ENCODE results near the gene YWHAE.
A peak's percentile ranks its signal among the peaks of the same experiment; 100 is the strongest.
"Not testable (repeated sequence)": the region's sequence is repeated elsewhere in the genome, so short reads cannot be mapped to it uniquely, and the experiment has no call there.

YWHAE gene

DNA sequence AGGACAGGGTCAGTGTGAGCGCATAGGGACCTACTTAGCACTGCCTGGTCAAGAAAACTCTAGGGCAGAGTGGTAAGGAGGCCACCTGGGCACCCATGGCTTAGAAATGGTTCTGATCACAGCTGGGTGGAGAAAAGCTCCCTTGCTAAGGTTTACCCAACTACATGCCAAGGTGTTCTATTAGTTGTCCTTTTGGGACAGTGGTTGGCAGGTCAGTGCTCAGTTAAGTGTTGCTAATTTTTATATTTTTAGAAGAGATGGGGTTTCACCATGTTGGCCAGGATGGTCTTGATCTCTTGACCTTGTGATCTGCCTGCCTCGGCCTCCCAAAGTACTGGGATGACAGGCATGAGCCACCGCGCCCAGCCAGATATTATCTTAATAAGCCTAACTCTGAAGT lies 45.7 kb upstream of the YWHAE start:
- H3K18ac ChIP-seq (ENCODE audit: low read length): not testable (repeated sequence)
- H3K36me3 ChIP-seq (replicated peaks in 1 of 2; ENCODE audit: control insufficient read depth in 2 of 2, insufficient read depth in 2 of 2, low read length in 2 of 2): peaks cover 4 to 48% of the 10 kb centered on the region in 2 donors

DNA sequence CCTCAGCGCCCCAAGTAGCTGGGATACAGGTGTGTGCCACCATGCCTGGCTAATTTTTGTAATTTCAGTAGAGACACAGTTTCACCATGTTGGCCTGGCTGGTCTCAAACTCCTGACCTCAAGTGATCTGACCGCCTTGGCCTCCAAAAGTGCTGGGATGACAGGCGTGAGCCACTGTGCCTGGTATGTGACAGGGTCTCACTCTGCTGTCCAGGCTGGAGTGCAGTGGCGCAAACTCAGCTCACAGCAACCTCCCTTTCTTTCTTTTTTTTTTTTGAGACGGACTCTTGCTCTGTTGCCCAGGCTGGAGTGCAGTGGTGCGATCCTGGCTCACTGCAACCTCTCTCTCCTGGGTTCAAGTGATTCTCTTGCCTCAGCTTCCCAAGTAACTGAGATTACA lies 42.7 kb upstream of the YWHAE start:
- H3K9me3 ChIP-seq (replicated peaks in 1 of 2; ENCODE audit: control insufficient read depth in 2 of 2, insufficient read depth in 1 of 2, low read depth in 1 of 2, low read length in 2 of 2); H3K18ac ChIP-seq (ENCODE audit: low read length); H3K4me3 ChIP-seq (ENCODE audit: low read length in 2 of 2); H2BK12ac ChIP-seq (ENCODE audit: low read length); H2BK5ac ChIP-seq (ENCODE audit: low read length); H3K27ac ChIP-seq (replicated peaks; ENCODE audit: low read length); H3K4me2 ChIP-seq (ENCODE audit: insufficient read depth, low read length, poor library complexity, severe bottlenecking); H3K14ac ChIP-seq (ENCODE audit: low read length); H2AK5ac ChIP-seq (ENCODE audit: low read depth, low read length); H2BK15ac ChIP-seq (ENCODE audit: low read length); DNase-seq (ENCODE audit: low spot score); H4K91ac ChIP-seq (ENCODE audit: low read depth, low read length, poor library complexity); H3K27me3 ChIP-seq (ENCODE audit: control insufficient read depth in 3 of 3, insufficient read depth in 3 of 3, low read depth in 1 of 3, low read length in 3 of 3); H2BK120ac ChIP-seq (ENCODE audit: low read depth, low read length); H3K23ac ChIP-seq (ENCODE audit: low read depth, low read length, poor library complexity); H3K4me1 ChIP-seq (ENCODE audit: control insufficient read depth in 2 of 2, insufficient read depth in 1 of 2, low read depth in 1 of 2, low read length in 2 of 2); H3K4ac ChIP-seq (ENCODE audit: low read length); H3K9ac ChIP-seq (ENCODE audit: low read depth, low read length, poor library complexity); H2AFZ ChIP-seq (ENCODE audit: low read length): not testable (repeated sequence)
- Histone ChIP-seq H4K8ac (ENCODE audit: low read depth, low read length) (peak overlapping the region; percentile 43), H3K79me1 (ENCODE audit: low read depth, low read length) (peaks cover 17% of the 10 kb centered on the region), H3K36me3 (replicated peaks in 1 of 2; ENCODE audit: control insufficient read depth in 2 of 2, insufficient read depth in 2 of 2, low read length in 2 of 2) (peaks cover 2 to 49% of the 10 kb centered on the region in 2 donors)
- no CpG with 5 or more reads among the region's 6 CpGs for WGBS, 2 donors (ENCODE audit: extremely low coverage in 2 of 2, insufficient read length in 2 of 2, insufficient replicate concordance in 1 of 2)

More for the DNA sequence above, 45.7 kb upstream of the YWHAE start:
- not testable (repeated sequence) for H3K27me3 ChIP-seq (ENCODE audit: control insufficient read depth in 3 of 3, insufficient read depth in 3 of 3, low read depth in 1 of 3, low read length in 3 of 3); H3K4me3 ChIP-seq (ENCODE audit: low read length in 2 of 2); H3K4ac ChIP-seq (ENCODE audit: low read length); H3K14ac ChIP-seq (ENCODE audit: low read length); H3K27ac ChIP-seq (replicated peaks; ENCODE audit: low read length); H2BK5ac ChIP-seq (ENCODE audit: low read length); DNase-seq (ENCODE audit: low spot score); H2BK120ac ChIP-seq (ENCODE audit: low read depth, low read length); H4K8ac ChIP-seq (ENCODE audit: low read depth, low read length); H2BK15ac ChIP-seq (ENCODE audit: low read length); H3K4me2 ChIP-seq (ENCODE audit: insufficient read depth, low read length, poor library complexity, severe bottlenecking); H4K91ac ChIP-seq (ENCODE audit: low read depth, low read length, poor library complexity); H3K4me1 ChIP-seq (ENCODE audit: control insufficient read depth in 2 of 2, insufficient read depth in 1 of 2, low read depth in 1 of 2, low read length in 2 of 2); H3K9ac ChIP-seq (ENCODE audit: low read depth, low read length, poor library complexity); H2AK5ac ChIP-seq (ENCODE audit: low read depth, low read length); H2AFZ ChIP-seq (ENCODE audit: low read length); H3K9me3 ChIP-seq (replicated peaks in 1 of 2; ENCODE audit: control insufficient read depth in 2 of 2, insufficient read depth in 1 of 2, low read depth in 1 of 2, low read length in 2 of 2); H3K23ac ChIP-seq (ENCODE audit: low read depth, low read length, poor library complexity); H2BK12ac ChIP-seq (ENCODE audit: low read length)
- no CpG with 5 or more reads among the region's 4 CpGs for WGBS, 2 donors (ENCODE audit: extremely low coverage in 2 of 2, insufficient read length in 2 of 2, insufficient replicate concordance in 1 of 2)
- peaks cover 20% of the 10 kb centered on the region for H3K79me1 ChIP-seq (ENCODE audit: low read depth, low read length)

DNA sequence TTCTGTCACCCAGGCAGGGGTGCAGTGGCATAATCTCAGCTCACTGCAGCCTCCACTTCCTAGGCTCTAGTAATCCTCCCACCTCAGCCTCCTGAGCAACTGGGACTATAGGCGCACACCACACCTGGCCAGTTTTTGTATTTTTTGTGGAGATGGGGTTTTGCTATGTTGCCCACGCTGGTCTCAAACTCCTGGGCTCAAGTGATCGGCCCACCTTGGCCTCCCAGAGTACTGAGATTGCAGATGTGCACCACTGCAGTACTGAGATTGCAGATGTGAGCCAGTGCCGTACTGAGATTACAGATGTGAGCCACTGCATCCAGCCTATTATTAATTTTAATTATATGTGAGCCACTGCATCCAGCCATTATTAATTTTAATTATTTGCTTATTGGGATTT lies 42.2 kb upstream of the YWHAE start:
- H3K36me3 ChIP-seq (replicated peaks in 1 of 2; ENCODE audit: control insufficient read depth in 2 of 2, insufficient read depth in 2 of 2, low read length in 2 of 2): peaks cover 2 to 52% of the 10 kb centered on the region in 2 donors
- H2BK15ac ChIP-seq (ENCODE audit: low read length): no peak overlapping the region
- DNase-seq (ENCODE audit: low spot score): no peak

DNA sequence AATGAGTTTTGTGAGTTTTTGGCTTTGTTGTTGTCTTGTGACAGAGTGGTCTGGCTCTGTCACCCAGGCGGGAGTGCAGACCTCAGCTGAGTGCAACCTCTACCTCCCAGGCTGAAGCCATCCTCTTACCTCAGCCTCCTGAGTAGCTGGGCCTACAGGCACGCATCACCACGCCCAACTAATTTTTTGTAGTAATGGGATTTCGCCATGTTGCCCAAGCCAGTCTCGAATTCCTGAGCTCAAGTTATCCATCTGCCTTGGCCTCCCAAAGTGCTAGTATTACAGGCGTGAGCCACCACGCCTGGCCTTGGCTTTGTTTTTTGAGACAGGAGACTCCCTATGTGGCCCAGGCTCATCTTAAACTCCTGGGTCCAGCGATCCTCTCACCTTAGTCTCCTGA lies 40.9 kb upstream of the YWHAE start:
- Histone ChIP-seq H3K4ac (ENCODE audit: low read length) (no peak overlapping the region), H2AK5ac (ENCODE audit: low read depth, low read length) (no peak overlapping the region), H3K27me3 (ENCODE audit: control insufficient read depth in 3 of 3, insufficient read depth in 3 of 3, low read depth in 1 of 3, low read length in 3 of 3) (no peaks in the 10 kb centered on the region), H3K4me3 (ENCODE audit: low read length in 2 of 2) (no peak overlapping the region), H3K9ac (ENCODE audit: low read depth, low read length, poor library complexity) (no peak overlapping the region), H2BK120ac (ENCODE audit: low read depth, low read length) (no peak overlapping the region), H4K8ac (ENCODE audit: low read depth, low read length) (no peak overlapping the region), H3K27ac (replicated peaks; ENCODE audit: low read length) (no peak overlapping the region), H3K23ac (ENCODE audit: low read depth, low read length, poor library complexity) (no peak overlapping the region), H2BK5ac (ENCODE audit: low read length) (no peak overlapping the region), H3K18ac (ENCODE audit: low read length) (no peak overlapping the region), H3K14ac (ENCODE audit: low read length) (no peak overlapping the region), H3K4me1 (ENCODE audit: control insufficient read depth in 2 of 2, insufficient read depth in 1 of 2, low read depth in 1 of 2, low read length in 2 of 2) (no peaks in the 10 kb centered on the region), H3K9me3 (replicated peaks in 1 of 2; ENCODE audit: control insufficient read depth in 2 of 2, insufficient read depth in 1 of 2, low read depth in 1 of 2, low read length in 2 of 2) (no peaks in the 10 kb centered on the region), H2BK12ac (ENCODE audit: low read length) (no peak overlapping the region), H2BK15ac (ENCODE audit: low read length) (no peak overlapping the region), H2AFZ (ENCODE audit: low read length) (no peak overlapping the region), H3K36me3 (replicated peaks in 1 of 2; ENCODE audit: control insufficient read depth in 2 of 2, insufficient read depth in 2 of 2, low read length in 2 of 2) (peaks cover 7 to 55% of the 10 kb centered on the region in 2 donors), H3K4me2 (ENCODE audit: insufficient read depth, low read length, poor library complexity, severe bottlenecking) (no peak overlapping the region), H3K79me1 (ENCODE audit: low read depth, low read length) (peaks cover 18% of the 10 kb centered on the region), H4K91ac (ENCODE audit: low read depth, low read length, poor library complexity) (no peak overlapping the region)
- DNase-seq (ENCODE audit: low spot score): no peak
- no CpG with 5 or more reads among the region's 8 CpGs for WGBS, 2 donors (ENCODE audit: extremely low coverage in 2 of 2, insufficient read length in 2 of 2, insufficient replicate concordance in 1 of 2)

More for the DNA sequence above, 42.2 kb upstream of the YWHAE start:
- H2AFZ ChIP-seq (ENCODE audit: low read length): no peak overlapping the region
- WGBS, 2 donors (ENCODE audit: extremely low coverage in 2 of 2, insufficient read length in 2 of 2, insufficient replicate concordance in 1 of 2): no CpG with 5 or more reads among the region's 4 CpGs
- H2AK5ac ChIP-seq (ENCODE audit: low read depth, low read length): no peak overlapping the region
- no peak overlapping the region for H2BK5ac ChIP-seq (ENCODE audit: low read length)
- H3K4me1 ChIP-seq (ENCODE audit: control insufficient read depth in 2 of 2, insufficient read depth in 1 of 2, low read depth in 1 of 2, low read length in 2 of 2): no peaks in the 10 kb centered on the region
- H4K8ac ChIP-seq (ENCODE audit: low read depth, low read length): no peak overlapping the region
- peaks cover 0 to 2% of the 10 kb centered on the region in 2 donors for H3K9me3 ChIP-seq (replicated peaks in 1 of 2; ENCODE audit: control insufficient read depth in 2 of 2, insufficient read depth in 1 of 2, low read depth in 1 of 2, low read length in 2 of 2)
- H3K9ac ChIP-seq (ENCODE audit: low read depth, low read length, poor library complexity): no peak overlapping the region
- H3K4me2 ChIP-seq (ENCODE audit: insufficient read depth, low read length, poor library complexity, severe bottlenecking): no peak overlapping the region
- H3K18ac ChIP-seq (ENCODE audit: low read length): no peak overlapping the region
- H2BK12ac ChIP-seq (ENCODE audit: low read length): no peak overlapping the region
- no peak overlapping the region for H3K14ac ChIP-seq (ENCODE audit: low read length)
- no peak overlapping the region for H3K23ac ChIP-seq (ENCODE audit: low read depth, low read length, poor library complexity)
- no peak overlapping the region for H3K4me3 ChIP-seq (ENCODE audit: low read length in 2 of 2)
- no peak overlapping the region for H4K91ac ChIP-seq (ENCODE audit: low read depth, low read length, poor library complexity)
- no peak overlapping the region for H2BK120ac ChIP-seq (ENCODE audit: low read depth, low read length)
- no peak overlapping the region for H3K27ac ChIP-seq (replicated peaks; ENCODE audit: low read length)
- no peak overlapping the region for H3K4ac ChIP-seq (ENCODE audit: low read length)
- H3K27me3 ChIP-seq (ENCODE audit: control insufficient read depth in 3 of 3, insufficient read depth in 3 of 3, low read depth in 1 of 3, low read length in 3 of 3): no peaks in the 10 kb centered on the region
- H3K79me1 ChIP-seq (ENCODE audit: low read depth, low read length): peaks cover 17% of the 10 kb centered on the region

All from neuronal stem cell (in vitro differentiated cells).